Lower leg skin (tissue), 4 donors: ENCODE measurements around the gene ALS2. TPM values are rescaled to one million over a fixed set of nuclear protein-coding genes. Genes with fewer than 3 reads are reported as not detected.

ENCODE experiments used
- DNase-seq, 2 donors: peaks; one replicate each; pipeline ENCODE4 v3.0.0-alpha.2; 2019; ENCODE audit warnings: low spot score in 2 of 2
- H3K4me3 ChIP-seq: fragments of 200-600 bp; sonication (generic); 2 replicates; pipeline ENCODE4 v1.5.1; 2017; ENCODE audit warnings: mild to moderate bottlenecking, low read depth; ENCODE audit not compliant: poor library complexity, severe bottlenecking
- POLR2A ChIP-seq, 2 donors: fragments of 450-650 bp; IDR thresholded peaks; one replicate each; pipeline ENCODE4 v1.6.1; 2016 to 2017; ENCODE audit warnings: antibody characterized with exemption in 2 of 2, mild to moderate bottlenecking in 1 of 2, moderate library complexity in 1 of 2
- WGBS, 2 donors: methylation state at CpG; one replicate each; pipeline ENCODE4 v1.1.5; 2018; 5-methylcytosine and 5-hydroxymethylcytosine counted together
- intact Hi-C: fragments of 100-400 bp; cut with DNase I; formaldehyde crosslinking; loops from one replicate; pipeline ENCODE4 v1.15.0; 2023; ENCODE audit warnings: low total_unique reads
- total RNA-seq, 4 donors: library from RNA; depleted of rRNA; stranded (reverse); fragments of >200 nt; gene quantifications; one replicate each; pipeline ENCODE4 v1.1.0, GENCODE V29; 2016
- TF ChIP-seq, protein P1 (sequence below), 3 donors: fragments of 450-650 bp; IDR thresholded peaks; one replicate each; pipeline ENCODE4 v1.5.1; 2016; ENCODE audit warnings: antibody characterized with exemption in 3 of 3, mild to moderate bottlenecking in 3 of 3, moderate library complexity in 2 of 3

Gene ALS2
- total RNA-seq = 10 to 100 TPM in 3 of 4 donors, 1 to 10 TPM in 1; 8.6 to 26.4 (median 17.9) TPM

- no peak for TF ChIP-seq POLR2A (IDR thresholded peaks at IDR 0.05)
- TF ChIP-seq, protein P1, sequence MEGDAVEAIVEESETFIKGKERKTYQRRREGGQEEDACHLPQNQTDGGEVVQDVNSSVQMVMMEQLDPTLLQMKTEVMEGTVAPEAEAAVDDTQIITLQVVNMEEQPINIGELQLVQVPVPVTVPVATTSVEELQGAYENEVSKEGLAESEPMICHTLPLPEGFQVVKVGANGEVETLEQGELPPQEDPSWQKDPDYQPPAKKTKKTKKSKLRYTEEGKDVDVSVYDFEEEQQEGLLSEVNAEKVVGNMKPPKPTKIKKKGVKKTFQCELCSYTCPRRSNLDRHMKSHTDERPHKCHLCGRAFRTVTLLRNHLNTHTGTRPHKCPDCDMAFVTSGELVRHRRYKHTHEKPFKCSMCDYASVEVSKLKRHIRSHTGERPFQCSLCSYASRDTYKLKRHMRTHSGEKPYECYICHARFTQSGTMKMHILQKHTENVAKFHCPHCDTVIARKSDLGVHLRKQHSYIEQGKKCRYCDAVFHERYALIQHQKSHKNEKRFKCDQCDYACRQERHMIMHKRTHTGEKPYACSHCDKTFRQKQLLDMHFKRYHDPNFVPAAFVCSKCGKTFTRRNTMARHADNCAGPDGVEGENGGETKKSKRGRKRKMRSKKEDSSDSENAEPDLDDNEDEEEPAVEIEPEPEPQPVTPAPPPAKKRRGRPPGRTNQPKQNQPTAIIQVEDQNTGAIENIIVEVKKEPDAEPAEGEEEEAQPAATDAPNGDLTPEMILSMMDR (IDR thresholded peaks at IDR 0.05) = no peak
- H3K4me3 ChIP-seq = peak within 1 kb of the TSS; percentile 79
- intact Hi-C loops = no loop called here
- 0% methylated on average over 35 to 47 of the region's 60 CpGs for WGBS, 2 donors
- DNase-seq = peak; percentile 97 to 99
These were observed at the start of gene ALS2 for GRCh38 chr2:201780674-201781493. ALS2 (minus strand) TSS chr2:201780933; CDS start chr2:201768885, 12,048 bp downstream.

DNA sequence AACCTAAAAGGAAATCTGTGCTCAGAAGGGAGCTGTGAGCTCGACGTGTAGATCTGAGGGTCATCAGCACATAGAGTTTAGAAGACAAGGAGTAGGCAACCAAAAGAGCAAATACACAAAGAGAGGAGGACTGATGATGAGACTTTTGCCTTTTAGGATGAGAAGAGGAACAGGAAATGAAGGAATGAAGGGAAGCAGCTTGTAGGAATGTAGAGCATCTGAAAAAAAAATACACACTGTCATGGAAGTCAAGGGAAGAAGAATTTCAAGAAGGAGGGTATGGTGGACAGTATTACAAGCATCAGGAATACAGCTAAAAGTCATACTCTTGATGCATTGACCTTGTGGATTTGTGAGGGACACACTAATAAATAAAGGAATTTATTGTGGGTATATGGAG, 47.5 kb upstream of the ALS2 start:
- H3K4me3 ChIP-seq = no peak overlapping the region
- DNase-seq = no peak
- intact Hi-C loops = no loop called here
- TF ChIP-seq POLR2A (IDR thresholded peaks at IDR 0.05) = no peak
- TF ChIP-seq, protein P1 (IDR thresholded peaks at IDR 0.05) = no peak
- 85 to 89% methylated on average over 2 of the region's 2 CpGs for WGBS, 2 donors

- H3K4me3 ChIP-seq = no peak overlapping the region
- 76 to 87% methylated on average over 3 of the region's 3 CpGs for WGBS, 2 donors
- no peak for TF ChIP-seq POLR2A (IDR thresholded peaks at IDR 0.05)
- TF ChIP-seq, protein P1 (IDR thresholded peaks at IDR 0.05) = no peak
- intact Hi-C loops = no loop called here
- no peak for DNase-seq
These were observed 46.9 kb upstream of the ALS2 start for GRCh38 chr2:201827621-201828020.

GRCh38 chr2:201824212-201824611, 43.5 kb upstream of the ALS2 start:
- DNase-seq = no peak
- 74 to 77% methylated on average over 1 of the region's 1 CpG for WGBS, 2 donors
- TF ChIP-seq POLR2A (IDR thresholded peaks at IDR 0.05) = no peak
- TF ChIP-seq, protein P1 (IDR thresholded peaks at IDR 0.05) = no peak
- no peak overlapping the region for H3K4me3 ChIP-seq
- intact Hi-C loops = no loop called here

DNA sequence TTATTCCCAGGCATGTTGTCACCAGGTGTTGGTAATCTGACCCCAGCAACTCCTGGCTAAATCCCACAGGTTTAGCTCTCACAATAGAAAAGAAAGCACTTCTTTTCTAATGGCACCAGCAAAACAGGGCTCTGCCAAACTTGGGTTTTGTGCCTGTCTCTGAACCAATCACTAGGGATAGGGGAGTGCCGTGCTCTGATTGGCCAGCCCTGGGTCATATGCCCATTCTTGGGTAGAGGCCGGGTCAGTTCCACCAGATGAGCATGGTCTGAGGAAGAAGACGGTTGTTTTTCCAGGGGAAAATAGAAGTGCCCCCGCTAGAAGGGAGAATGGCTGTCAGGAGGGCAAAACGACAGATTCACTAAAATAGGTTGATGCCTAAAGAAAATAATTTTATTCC, 40.3 kb upstream of the ALS2 start:
- TF ChIP-seq POLR2A (IDR thresholded peaks at IDR 0.05) = no peak
- TF ChIP-seq, protein P1 (IDR thresholded peaks at IDR 0.05) = no peak
- WGBS, 2 donors = 84 to 90% methylated on average over 5 of the region's 5 CpGs
- no peak overlapping the region for H3K4me3 ChIP-seq
- DNase-seq = no peak
- intact Hi-C loops = no loop called here
